Spleen (tissue), 11 donors: ENCODE results near the gene C11orf91. TPM values are rescaled to one million over a fixed set of nuclear protein-coding genes. Genes with fewer than 3 reads are reported as not detected.

Experiments used
- DNase-seq: peaks from one replicate; pipeline ENCODE4 v3.0.0-alpha.2; 2020
- H3K27ac ChIP-seq, 8 donors: fragments of 200-600 bp; sonication (generic) in 7 of 8; 1 replicate in 4 of 8; 2 replicates in 4 of 8; pipeline versions ENCODE4 v1.5.0 to v1.8.0; 2016 to 2021; ENCODE audit warnings: inconsistent platforms in 4 of 8, mild to moderate bottlenecking in 4 of 8, moderate library complexity in 1 of 8
- H3K27me3 ChIP-seq, 7 donors: fragments of 200-600 bp; sonication (generic) in 6 of 7; replicated peaks in 1 of 7; 1 replicate in 4 of 7; 2 replicates in 3 of 7; pipeline versions ENCODE4 v1.5.0 to v1.8.0; 2016 to 2021; ENCODE audit warnings: inconsistent platforms in 3 of 7, mild to moderate bottlenecking in 1 of 7
- H3K36me3 ChIP-seq, 6 donors: fragments of 200-600 bp; sonication (generic) in 5 of 6; 1 replicate in 4 of 6; 2 replicates in 2 of 6; pipeline versions ENCODE4 v1.5.0 to v1.8.0; 2016 to 2021; ENCODE audit warnings: inconsistent platforms in 2 of 6
- H3K4me1 ChIP-seq, 6 donors: fragments of 200-600 bp; sonication (generic) in 5 of 6; 1 replicate in 3 of 6; 2 replicates in 3 of 6; pipeline versions ENCODE4 v1.5.0 to v1.8.0; 2016 to 2021; ENCODE audit warnings: inconsistent platforms in 3 of 6
- H3K4me3 ChIP-seq, 8 donors: fragments of 200-600 bp; sonication (generic) in 7 of 8; 1 replicate in 4 of 8; 2 replicates in 4 of 8; pipeline versions ENCODE4 v1.5.0 to v1.8.0; 2016 to 2021; ENCODE audit warnings: inconsistent platforms in 4 of 8, mild to moderate bottlenecking in 4 of 8, moderate library complexity in 2 of 8
- H3K9me3 ChIP-seq, 8 donors: fragments of 200-600 bp; sonication (generic) in 7 of 8; 1 replicate in 4 of 8; 2 replicates in 4 of 8; pipeline versions ENCODE4 v1.5.0 to v1.8.0; 2016 to 2021; ENCODE audit warnings: inconsistent platforms in 4 of 8
- CTCF ChIP-seq, 11 experiments: fragments of 200-600 bp in 7 of 11; fragments of 450-650 bp in 4 of 11; sonication (generic) in 4 of 11; IDR thresholded peaks in 8 of 11; conservative IDR thresholded peaks in 3 of 11; 1 replicate in 7 of 11; 2 replicates in 4 of 11; pipeline versions ENCODE4 v1.4.0 to v1.8.0; 2016 to 2021; ENCODE audit warnings: antibody characterized with exemption in 11 of 11, inconsistent platforms in 4 of 11, mild to moderate bottlenecking in 1 of 11
- POLR2A ChIP-seq, 3 donors: fragments of 450-650 bp; IDR thresholded peaks; one replicate each; pipeline ENCODE4 v1.5.1; 2017; ENCODE audit warnings: antibody characterized with exemption in 3 of 3, mild to moderate bottlenecking in 1 of 3
- POLR2AphosphoS5 ChIP-seq, 3 donors: sonication (generic); formaldehyde crosslinking; IDR thresholded peaks; one replicate each; pipeline ENCODE4 v1.5.1; 2017; ENCODE audit warnings: antibody characterized with exemption in 3 of 3
- WGBS, 5 donors: extraction: QIAGEN DNeasy Blood & Tissue Kit in 3 of 5; methylation state at CpG; one replicate each; pipeline versions ENCODE4 v1.1.5 to v1.1.7; 2013 to 2018; 5-methylcytosine and 5-hydroxymethylcytosine counted together
- intact Hi-C: fragments of 100-400 bp; cut with DNase I; formaldehyde crosslinking; loops from one replicate; pipeline ENCODE4 v1.15.0; 2023; ENCODE audit warnings: low total_unique reads
- polyA plus RNA-seq, 3 donors: library from polyadenylated mRNA; stranded (reverse); fragments of 200-250 nt; gene quantifications; one replicate each; pipeline ENCODE4 v1.2.1, GENCODE V29; 2013
- total RNA-seq, 7 donors: library from RNA; depleted of rRNA in 3 of 7; stranded (reverse); fragments of >200 nt in 3 of 7; fragmentation: NEBNext Ultra II Directional in 4 of 7; extraction: Animal tissue kit (Norgen Biotek cat#: 25700) in 4 of 7; gene quantifications; one replicate each; pipeline versions ENCODE4 v1.1.0 to v1.2.1, GENCODE V29; 2016 to 2021
- donor health status: healthy with polysubstance abuse.
- donor health status: DM: no; HTN: no; CAD: no; lungs with moderate emphysema.
- donor health status: DM: no; HTN: no; CAD: no.
- donor health status: Bipolar disorder and iron deficiency.
- donor health status: healthy.
- donor health status: DM: no; HTN: no; CAD: no.
- donor health status: DM: yes; HTN: yes; CAD: no.

Gene C11orf91
- total and polyA plus RNA-seq, 10 donors, result 0.85 TPM; not detected in 9

DNA sequence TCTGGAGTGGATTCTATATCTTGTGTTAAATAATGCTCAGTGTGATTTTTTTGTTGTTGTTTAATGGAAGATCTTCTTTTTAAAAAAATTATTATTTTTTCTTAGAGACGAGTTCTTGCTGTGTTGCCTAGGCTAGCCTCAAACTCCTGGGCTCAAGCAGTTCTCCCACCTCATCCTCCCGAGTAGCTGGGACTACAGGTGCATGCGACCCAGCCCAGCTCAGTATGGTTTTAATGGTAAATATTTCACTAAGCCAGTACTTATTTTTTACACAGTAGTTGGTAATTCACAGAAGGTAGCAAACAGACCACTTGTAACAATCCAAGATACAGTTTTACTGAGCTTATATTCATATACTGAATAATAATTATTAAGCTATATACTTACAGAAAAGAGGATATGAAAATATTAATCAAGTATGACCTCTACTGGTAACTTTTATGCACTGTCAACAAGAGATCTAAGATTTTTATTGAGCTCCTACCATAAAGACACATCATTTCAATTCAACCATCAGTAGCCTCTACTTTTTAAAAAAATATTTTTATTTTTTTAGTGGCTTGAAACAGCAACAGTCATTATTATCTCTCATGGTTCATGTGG is 41.7 kb upstream of the C11orf91 start:
- intact Hi-C loops, result loop anchor here (5.0 kb wide), 1 partner anchor 380 kb away; no protein-coding TSS in a partner anchor
- no peaks in the 10 kb centered on the region for H3K9me3 ChIP-seq
- peaks cover 2 to 61% (median 27%) of the 10 kb centered on the region in 6 donors for H3K36me3 ChIP-seq
- H3K4me1 ChIP-seq, result peaks cover 0 to 4% (median 0%) of the 10 kb centered on the region in 6 donors
- 75 to 90% (median 81%) methylated on average over 3 of the region's 3 CpGs for WGBS, 5 donors
- TF ChIP-seq CTCF (IDR thresholded peaks at IDR 0.05 in 8 of 11, conservative IDR thresholded peaks at IDR 0.05 in 3 of 11) (peak; percentile 17 to 64 (median 52)), POLR2A (IDR thresholded peaks at IDR 0.05) (no peak)
- H3K27me3 ChIP-seq, result no peaks in the 10 kb centered on the region
- no peak overlapping the region for H3K27ac ChIP-seq
- DNase-seq, result no peak
- H3K4me3 ChIP-seq, result no peak overlapping the region

DNA sequence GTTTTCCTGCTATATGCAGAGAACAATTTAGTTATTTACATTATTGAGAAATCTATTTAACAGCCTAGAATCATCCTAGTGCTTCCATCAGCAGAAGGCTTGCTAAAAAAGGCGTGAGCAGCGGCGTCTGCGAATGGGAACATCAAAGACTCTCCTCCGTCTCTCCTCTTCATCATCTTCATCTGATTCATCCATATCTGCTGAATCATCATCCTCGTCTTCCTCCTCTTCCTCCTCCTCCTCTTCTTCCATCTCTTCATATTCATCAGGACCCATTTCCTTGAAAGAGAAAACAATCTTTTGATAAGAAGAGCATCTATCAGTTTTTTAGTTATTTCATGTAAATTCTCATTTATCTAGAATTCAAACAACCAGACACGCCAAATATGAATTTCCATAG is 41.2 kb upstream of the C11orf91 start:
- H3K4me1 ChIP-seq, result peaks cover 0 to 10% (median 1%) of the 10 kb centered on the region in 6 donors
- no peaks in the 10 kb centered on the region for H3K27me3 ChIP-seq
- no peak overlapping the region for H3K4me3 ChIP-seq
- DNase-seq, result no peak
- H3K27ac ChIP-seq, result no peak overlapping the region
- H3K36me3 ChIP-seq, result peaks cover 0 to 56% (median 21%) of the 10 kb centered on the region in 6 donors
- H3K9me3 ChIP-seq, result no peaks in the 10 kb centered on the region
- TF ChIP-seq POLR2AphosphoS5 (IDR thresholded peaks at IDR 0.05) (no peak), POLR2A (IDR thresholded peaks at IDR 0.05) (no peak), CTCF (IDR thresholded peaks at IDR 0.05 in 8 of 11, conservative IDR thresholded peaks at IDR 0.05 in 3 of 11) (no peak)
- intact Hi-C loops, result loop anchor here (5.0 kb wide), 1 partner anchor 380 kb away; no protein-coding TSS in a partner anchor
- 87 to 92% (median 88%) methylated on average over 7 of the region's 7 CpGs for WGBS, 5 donors

DNA sequence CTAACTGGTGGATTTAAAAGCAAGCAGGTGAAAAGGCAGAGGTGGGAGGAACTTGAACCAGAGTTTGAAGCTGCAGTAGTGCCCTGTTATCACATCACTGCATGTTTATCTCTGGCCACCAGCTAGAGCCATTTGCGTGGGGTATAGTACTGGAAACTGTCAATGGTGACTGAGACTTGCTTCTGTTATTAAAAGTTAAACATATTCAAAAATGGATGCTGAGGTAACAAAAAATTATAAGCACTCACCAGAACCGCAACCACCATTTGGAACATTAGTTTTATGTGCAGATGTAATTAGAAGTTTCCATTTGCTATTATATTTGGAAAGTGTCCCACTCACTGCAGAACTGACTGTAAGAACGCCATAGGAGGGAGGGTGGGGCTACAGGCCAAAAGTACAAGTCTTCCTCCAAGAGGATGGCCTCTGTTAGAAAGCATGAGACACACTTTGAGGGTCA is 36.8 kb upstream of the C11orf91 start:
- H3K4me3 ChIP-seq, result no peak overlapping the region
- H3K27ac ChIP-seq, result peak overlapping the region in 4 of 8 donors; percentile 87 to 93 (median 90)
- no peak for TF ChIP-seq POLR2AphosphoS5 (IDR thresholded peaks at IDR 0.05)
- TF ChIP-seq CTCF (IDR thresholded peaks at IDR 0.05 in 8 of 11, conservative IDR thresholded peaks at IDR 0.05 in 3 of 11), result no peak
- no peak for TF ChIP-seq POLR2A (IDR thresholded peaks at IDR 0.05)
- H3K4me1 ChIP-seq, result peaks cover 15 to 47% (median 31%) of the 10 kb centered on the region in 6 donors
- no peak for DNase-seq
- H3K9me3 ChIP-seq, result no peaks in the 10 kb centered on the region
- no peaks in the 10 kb centered on the region for H3K27me3 ChIP-seq
- H3K36me3 ChIP-seq, result peaks cover 0 to 19% (median under 1%) of the 10 kb centered on the region in 6 donors
- WGBS, 5 donors, result 62 to 80% (median 66%) methylated on average over 3 of the region's 3 CpGs
- intact Hi-C loops, result no loop called here

DNA sequence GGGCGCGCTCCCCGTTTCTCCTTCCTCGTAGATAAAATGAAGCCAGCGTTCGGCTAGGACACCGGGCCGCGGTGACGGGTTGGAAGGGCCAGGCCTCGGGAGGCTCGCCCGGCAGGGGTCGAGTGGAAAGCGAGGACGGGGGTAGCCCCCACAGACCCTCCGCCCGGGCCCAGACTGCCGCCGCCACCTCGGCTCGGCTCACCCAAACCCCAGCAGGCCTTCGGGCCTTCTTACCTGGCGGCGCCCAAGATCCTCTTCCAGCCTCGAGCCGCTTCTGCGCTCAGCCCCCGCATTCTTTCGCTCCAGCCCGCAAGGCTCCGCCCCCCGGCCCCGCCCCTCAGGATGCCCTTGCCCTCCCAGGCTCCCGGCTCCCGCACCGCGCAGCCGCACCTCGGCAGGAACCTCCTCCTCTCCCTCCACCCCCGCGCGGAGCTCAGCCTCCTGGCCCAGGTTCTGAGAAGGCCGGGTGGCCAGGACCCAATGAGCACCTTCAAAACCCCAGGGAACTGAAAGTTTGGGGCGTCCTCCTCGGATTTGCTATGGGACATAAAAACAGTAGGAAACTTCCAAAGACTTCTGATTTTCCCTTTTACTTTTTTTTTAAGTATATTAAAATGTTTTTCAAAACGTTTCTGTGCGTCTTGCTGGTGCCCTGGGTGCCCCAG is 35.7 kb upstream of the C11orf91 start, which contains the start of gene CD59:
CD59 (minus strand) TSS at position 276 of the 665 bp plus-strand sequence. CDS start 13,978 bp downstream, outside the sequence.
- TF ChIP-seq CTCF (IDR thresholded peaks at IDR 0.05 in 8 of 11, conservative IDR thresholded peaks at IDR 0.05 in 3 of 11) (peak in 2 of 11 experiments; percentile 2 to 3), POLR2A (IDR thresholded peaks at IDR 0.05) (peak in 2 of 3 donors; percentile 10 to 54), POLR2AphosphoS5 (IDR thresholded peaks at IDR 0.05) (peak; percentile 90 to 97 (median 96))
- intact Hi-C loops, result no loop called here
- no peaks in the 10 kb centered on the region for H3K27me3 ChIP-seq
- 1 to 2% (median 1%) methylated on average over 31 to 48 of the region's 48 CpGs for WGBS, 5 donors
- H3K9me3 ChIP-seq, result no peaks in the 10 kb centered on the region
- peak within 1 kb of the TSS; percentile 61 to 93 (median 89) for H3K27ac ChIP-seq
- peaks cover 0 to 10% (median 0%) of the 10 kb centered on the region in 6 donors for H3K36me3 ChIP-seq
- peak; percentile 97 for DNase-seq
- peak within 1 kb of the TSS; percentile 63 to 87 (median 82) for H3K4me3 ChIP-seq
- H3K4me1 ChIP-seq, result peaks cover 15 to 58% (median 39%) of the 10 kb centered on the region in 6 donors
